T-helper 17 cell (primary cell): ENCODE measurements around the gene MRPL14. TPM values are rescaled to one million over a fixed set of nuclear protein-coding genes. Genes with fewer than 3 reads are reported as not detected.
"Not testable (repeated sequence)": the region's sequence is repeated elsewhere in the genome, so short reads cannot be mapped to it uniquely, and the experiment has no call there.

ENCODE experiments used
- ATAC-seq: fragments of 150-1000 bp; cut with Tn5 transposase; 2 replicates; pipeline ENCODE4 v1.10.0; 2021; ENCODE audit warnings: mild to moderate bottlenecking, moderate library complexity
- DNase-seq, 3 donors: peaks; one replicate each; pipeline versions ENCODE4 v3.0.0 to v3.0.0-alpha.2; 2020 to 2021
- H3K9me3 ChIP-seq: one replicate; pipeline ENCODE4 v1.7.0; 2013; ENCODE audit warnings: low read length, mild to moderate bottlenecking; ENCODE audit not compliant: control insufficient read depth, poor library complexity, severe bottlenecking
- H3K27ac Mint-ChIP-seq: one replicate; pipeline ENCODE4 v1.8.0; 2022; ENCODE audit warnings: mild to moderate bottlenecking, moderate library complexity, mixed read lengths
- H3K27me3 Mint-ChIP-seq: one replicate; pipeline ENCODE4 v1.8.0; 2022; ENCODE audit warnings: mixed read lengths
- H3K36me3 Mint-ChIP-seq: one replicate; pipeline ENCODE4 v1.8.0; 2022; ENCODE audit warnings: low read depth, mixed read lengths
- H3K4me1 Mint-ChIP-seq: one replicate; pipeline ENCODE4 v1.8.0; 2022; ENCODE audit warnings: mild to moderate bottlenecking, mixed read lengths
- H3K4me3 Mint-ChIP-seq: one replicate; pipeline ENCODE4 v1.8.0; 2022; ENCODE audit warnings: mild to moderate bottlenecking, moderate library complexity, mixed read lengths
- total RNA-seq, 4 donors: library from RNA in 2 of 4; stranded (reverse) in 2 of 4; gene quantifications; one replicate each; pipeline ENCODE4 v1.2.3 and lab custom pipeline; 2022 to 2026

Gene MRPL14
- total RNA-seq, 2 donors from 2014 or later, result 13.2 to 13.7 TPM

DNA sequence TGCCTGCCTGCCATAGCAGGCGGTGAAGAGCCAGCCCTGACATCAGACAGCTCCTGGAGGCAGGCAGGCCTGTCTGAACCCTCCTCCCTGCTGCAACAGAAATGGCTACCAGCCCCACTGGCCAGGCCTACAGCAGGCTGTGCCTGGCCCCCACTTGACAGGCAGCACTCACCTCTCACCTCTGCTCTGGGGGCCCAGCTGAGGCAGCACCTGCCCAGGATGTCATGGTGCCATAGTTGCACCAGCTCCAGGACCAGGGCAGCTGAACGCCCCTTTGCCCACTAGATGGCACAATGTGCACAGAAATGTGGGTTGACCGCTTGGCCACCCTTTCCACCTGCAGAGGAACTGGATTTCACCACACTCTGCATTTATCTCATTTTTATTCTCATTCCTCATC is 30.6 kb downstream of the MRPL14 start:
- H3K27ac Mint-ChIP-seq, result peak overlapping the region; percentile 80

DNA sequence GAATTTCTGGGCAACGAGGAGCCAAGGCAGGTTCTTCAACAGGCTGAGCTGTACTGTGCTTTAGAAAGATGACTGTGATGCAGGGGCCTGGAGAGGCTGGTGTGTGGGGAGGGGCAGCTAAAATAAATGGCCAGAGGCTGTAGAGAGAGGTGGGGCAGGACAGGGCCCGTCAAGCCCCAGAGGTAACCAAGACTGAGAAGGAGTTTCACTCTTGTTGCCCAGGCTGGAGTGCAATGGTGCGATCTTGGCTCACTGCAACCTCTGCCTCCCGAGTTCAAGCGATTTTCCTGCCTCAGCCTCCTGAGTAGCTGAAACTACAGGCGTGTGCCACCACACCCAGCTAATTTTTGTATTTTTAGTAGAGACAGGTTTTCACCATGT is 32.0 kb downstream of the MRPL14 start:
- H3K4me1 Mint-ChIP-seq, result peaks cover 14% of the 10 kb centered on the region
- H3K27me3 Mint-ChIP-seq, H3K36me3 Mint-ChIP-seq, ATAC-seq, H3K27ac Mint-ChIP-seq, DNase-seq, H3K4me3 Mint-ChIP-seq, H3K9me3 ChIP-seq: not testable (repeated sequence)

More for the DNA sequence above, 30.6 kb downstream of the MRPL14 start:
- peaks cover 19% of the 10 kb centered on the region for H3K4me1 Mint-ChIP-seq
- H3K27me3 Mint-ChIP-seq, result no peaks in the 10 kb centered on the region
- H3K9me3 ChIP-seq, result no peaks in the 10 kb centered on the region
- ATAC-seq (peak; percentile 95), DNase-seq (peak; percentile 51 to 72 (median 55))
- peak overlapping the region; percentile 36 for H3K4me3 Mint-ChIP-seq
- H3K36me3 Mint-ChIP-seq, result peaks cover 7% of the 10 kb centered on the region

DNA sequence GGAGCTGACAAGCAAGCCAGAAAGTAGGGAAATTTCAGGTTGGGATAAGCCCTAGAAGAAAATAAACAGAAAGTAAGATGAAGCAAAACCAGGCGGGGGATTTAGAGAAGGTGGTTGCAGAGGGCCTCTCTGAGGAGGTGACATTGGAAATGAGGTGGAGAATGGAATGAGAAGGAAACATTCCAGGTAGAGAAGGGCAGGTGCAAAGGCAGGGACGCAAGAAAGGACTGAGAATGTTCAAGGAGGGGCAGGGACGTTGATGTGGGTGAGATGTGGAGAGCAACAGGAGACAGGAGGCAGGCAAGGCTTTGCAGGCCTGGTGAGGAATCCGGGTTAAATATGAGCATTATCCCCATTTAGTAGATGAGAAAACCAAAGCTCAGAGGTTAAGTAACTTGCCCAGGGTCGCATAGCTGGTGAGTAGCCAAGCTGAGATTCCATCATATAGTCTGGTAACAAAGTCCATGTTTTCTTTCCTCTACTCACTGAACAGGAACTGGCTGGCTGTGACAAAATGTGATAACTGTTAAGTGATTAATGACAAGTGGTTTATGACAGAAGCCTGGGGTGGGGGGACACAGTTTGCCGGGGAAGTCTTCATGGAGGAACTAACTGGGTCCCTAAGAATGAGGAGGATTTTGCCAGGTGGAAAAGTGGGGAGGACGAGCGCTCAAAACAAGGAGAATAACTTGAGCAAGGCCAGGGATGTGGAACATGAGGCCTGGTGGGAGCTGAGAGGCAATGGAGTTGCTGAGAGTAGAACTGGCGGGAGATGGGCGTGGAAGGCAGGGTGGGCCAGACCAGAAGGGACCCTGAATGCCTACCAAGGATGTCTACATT is 32.6 kb downstream of the MRPL14 start:
- ATAC-seq (no peak), DNase-seq (no peak)
- H3K9me3 ChIP-seq, result no peaks in the 10 kb centered on the region
- peaks cover 4% of the 10 kb centered on the region for H3K36me3 Mint-ChIP-seq
- no peak overlapping the region for H3K4me3 Mint-ChIP-seq
- H3K27me3 Mint-ChIP-seq, result no peaks in the 10 kb centered on the region
- peaks cover 12% of the 10 kb centered on the region for H3K4me1 Mint-ChIP-seq
- H3K27ac Mint-ChIP-seq, result no peak overlapping the region

DNA sequence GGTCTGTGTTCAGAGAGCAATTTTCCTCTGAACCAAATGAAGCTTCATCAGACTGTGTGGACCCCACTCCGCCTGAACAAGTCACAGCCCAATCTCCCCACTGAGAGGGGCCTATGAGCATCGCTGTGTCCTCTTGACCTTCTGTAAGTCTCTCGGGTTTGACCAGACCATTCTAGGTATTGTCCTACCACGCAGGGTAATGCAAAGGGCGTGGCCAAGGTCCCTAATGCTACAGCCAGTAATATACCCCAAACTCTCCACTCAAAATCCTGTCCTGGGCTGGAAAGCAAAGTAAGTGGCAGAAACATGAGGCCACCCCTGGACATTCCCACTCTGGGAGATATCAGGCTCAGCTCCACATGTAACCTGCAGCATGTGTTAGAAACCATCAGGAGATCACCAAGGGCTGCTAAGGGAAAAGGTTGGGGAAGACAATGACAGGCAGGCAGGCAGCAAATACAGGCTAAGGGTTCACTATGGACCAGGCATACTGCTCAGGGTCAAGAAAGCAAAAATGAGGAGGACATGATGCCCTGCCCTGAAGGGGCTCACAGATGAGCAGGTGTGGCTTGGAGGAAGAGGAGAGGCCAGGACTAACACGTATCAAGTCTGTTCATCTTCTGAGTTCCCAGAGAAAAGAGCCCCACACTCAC is 33.4 kb downstream of the MRPL14 start:
- Mint-ChIP-seq H3K27me3 (no peaks in the 10 kb centered on the region), H3K4me3 (no peak overlapping the region), H3K27ac (no peak overlapping the region), H3K4me1 (peaks cover 12% of the 10 kb centered on the region), H3K36me3 (peaks cover 4% of the 10 kb centered on the region)
- ATAC-seq (no peak), DNase-seq (no peak)
- H3K9me3 ChIP-seq, result no peaks in the 10 kb centered on the region

DNA sequence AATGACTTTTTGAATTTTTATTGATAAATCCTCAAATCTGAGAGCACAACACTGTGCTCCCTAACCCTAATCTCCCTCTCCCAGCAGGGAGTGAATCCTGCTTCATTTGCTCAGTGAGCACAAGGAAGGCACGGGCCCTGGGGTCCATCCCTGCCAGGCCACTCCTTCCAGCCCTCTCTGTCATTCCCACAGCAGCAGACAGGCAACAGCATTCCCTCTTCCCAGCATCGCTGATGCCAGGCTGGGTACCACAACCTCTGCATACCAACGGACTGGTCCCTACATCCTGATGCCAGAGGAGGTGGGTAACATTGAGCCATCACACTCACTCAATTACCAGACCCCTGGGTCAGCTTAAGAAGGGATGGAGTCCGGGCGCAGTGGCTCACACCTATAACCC is 34.2 kb downstream of the MRPL14 start:
- Mint-ChIP-seq H3K4me3 (no peak overlapping the region), H3K4me1 (peaks cover 12% of the 10 kb centered on the region), H3K27ac (peak overlapping the region; percentile 49), H3K36me3 (peaks cover 4% of the 10 kb centered on the region), H3K27me3 (no peaks in the 10 kb centered on the region)
- DNase-seq (no peak), ATAC-seq (no peak)
- no peaks in the 10 kb centered on the region for H3K9me3 ChIP-seq

DNA sequence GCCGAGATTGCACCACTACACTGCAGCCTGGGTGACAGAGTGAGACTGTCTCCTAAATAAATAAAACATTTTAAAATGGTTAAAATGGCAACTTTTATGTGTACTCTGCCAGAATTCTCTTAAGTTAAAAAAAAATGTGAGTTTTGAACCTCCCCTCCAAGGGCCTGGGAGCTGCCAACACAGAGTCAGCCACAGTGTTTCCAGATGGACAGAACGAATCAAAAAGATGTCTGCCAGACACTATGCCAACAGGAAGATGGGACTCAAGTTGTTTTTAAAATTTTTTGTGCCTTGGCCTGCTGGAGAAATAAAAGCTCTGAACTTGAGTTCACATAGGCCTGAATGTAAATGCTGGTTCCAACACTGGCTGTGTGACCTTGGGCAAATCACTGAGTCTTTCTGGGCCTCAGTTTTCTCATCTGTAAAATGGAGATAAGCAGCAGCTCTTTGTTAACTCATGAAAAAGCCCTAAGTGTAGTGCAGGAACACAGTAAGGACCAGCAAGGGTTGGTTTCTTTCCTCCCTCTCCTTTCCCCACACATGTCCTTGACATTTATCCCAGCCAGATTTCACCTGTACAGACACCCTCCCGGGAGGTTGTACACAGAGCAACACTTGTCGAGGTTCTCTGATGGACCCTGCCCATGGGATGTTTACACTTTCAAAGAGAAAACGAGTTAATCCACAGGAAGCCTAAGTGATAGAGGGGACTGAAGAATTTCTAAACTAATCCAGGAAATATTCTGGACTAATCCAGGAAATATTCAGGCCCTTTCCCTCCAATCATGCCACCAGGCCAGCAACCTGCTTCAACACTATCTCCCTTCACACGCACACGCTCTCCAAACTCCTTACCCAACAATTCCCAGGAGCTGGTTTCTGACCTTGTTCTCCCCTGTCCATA is 35.0 kb downstream of the MRPL14 start:
- H3K9me3 ChIP-seq, result no peaks in the 10 kb centered on the region
- ATAC-seq (no peak), DNase-seq (no peak)
- Mint-ChIP-seq H3K27me3 (no peaks in the 10 kb centered on the region), H3K4me1 (peaks cover 7% of the 10 kb centered on the region), H3K4me3 (no peak overlapping the region), H3K27ac (peak overlapping the region; percentile 49), H3K36me3 (peaks cover 4% of the 10 kb centered on the region)

DNA sequence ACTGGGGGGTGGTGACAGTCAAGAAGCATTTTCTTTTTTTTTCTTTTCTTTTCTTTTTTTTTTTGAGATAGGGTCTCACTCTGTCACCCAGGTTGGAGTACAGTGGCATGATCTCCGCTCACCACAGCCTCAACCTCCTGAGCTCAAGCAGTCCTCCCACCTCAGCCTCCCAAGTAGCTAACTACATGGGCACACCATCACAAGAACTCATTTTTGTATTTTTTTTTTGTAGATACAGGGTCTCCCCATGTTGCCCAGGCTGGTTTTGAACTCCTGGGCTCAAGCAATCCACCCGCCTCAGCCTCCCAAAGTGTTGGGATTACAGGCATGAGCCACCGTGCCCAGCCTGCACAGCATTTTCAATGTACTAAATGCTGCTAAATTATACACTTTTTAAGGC is 35.9 kb downstream of the MRPL14 start:
- H3K36me3 Mint-ChIP-seq, H3K9me3 ChIP-seq, H3K27me3 Mint-ChIP-seq, H3K4me3 Mint-ChIP-seq, ATAC-seq, DNase-seq, H3K4me1 Mint-ChIP-seq, H3K27ac Mint-ChIP-seq: not testable (repeated sequence)

DNA sequence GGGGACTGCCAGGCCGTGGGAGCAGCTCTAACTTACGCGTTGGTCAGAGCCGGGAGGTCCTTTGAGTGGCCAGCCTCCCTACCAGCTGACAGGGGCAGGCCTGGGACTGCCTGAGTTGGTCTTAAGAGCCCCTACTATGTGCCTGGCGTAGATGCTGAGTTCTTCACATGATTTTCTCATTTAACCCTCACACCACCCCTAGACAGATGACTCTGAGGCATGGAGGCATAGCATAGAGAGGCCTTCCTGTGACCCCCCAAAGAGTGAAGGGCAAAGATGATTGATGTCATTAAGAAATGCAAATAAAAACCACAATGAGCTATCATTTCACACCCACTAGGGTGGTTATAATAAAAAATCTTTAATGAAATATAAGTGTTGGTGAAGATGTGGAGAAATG is 36.8 kb downstream of the MRPL14 start:
- no peaks in the 10 kb centered on the region for H3K9me3 ChIP-seq
- peaks cover 4% of the 10 kb centered on the region for H3K36me3 Mint-ChIP-seq
- no peaks in the 10 kb centered on the region for H3K27me3 Mint-ChIP-seq
- no peak overlapping the region for H3K27ac Mint-ChIP-seq
- DNase-seq, result no peak
- ATAC-seq, result no peak
- peaks cover 2% of the 10 kb centered on the region for H3K4me1 Mint-ChIP-seq
- no peak overlapping the region for H3K4me3 Mint-ChIP-seq

DNA sequence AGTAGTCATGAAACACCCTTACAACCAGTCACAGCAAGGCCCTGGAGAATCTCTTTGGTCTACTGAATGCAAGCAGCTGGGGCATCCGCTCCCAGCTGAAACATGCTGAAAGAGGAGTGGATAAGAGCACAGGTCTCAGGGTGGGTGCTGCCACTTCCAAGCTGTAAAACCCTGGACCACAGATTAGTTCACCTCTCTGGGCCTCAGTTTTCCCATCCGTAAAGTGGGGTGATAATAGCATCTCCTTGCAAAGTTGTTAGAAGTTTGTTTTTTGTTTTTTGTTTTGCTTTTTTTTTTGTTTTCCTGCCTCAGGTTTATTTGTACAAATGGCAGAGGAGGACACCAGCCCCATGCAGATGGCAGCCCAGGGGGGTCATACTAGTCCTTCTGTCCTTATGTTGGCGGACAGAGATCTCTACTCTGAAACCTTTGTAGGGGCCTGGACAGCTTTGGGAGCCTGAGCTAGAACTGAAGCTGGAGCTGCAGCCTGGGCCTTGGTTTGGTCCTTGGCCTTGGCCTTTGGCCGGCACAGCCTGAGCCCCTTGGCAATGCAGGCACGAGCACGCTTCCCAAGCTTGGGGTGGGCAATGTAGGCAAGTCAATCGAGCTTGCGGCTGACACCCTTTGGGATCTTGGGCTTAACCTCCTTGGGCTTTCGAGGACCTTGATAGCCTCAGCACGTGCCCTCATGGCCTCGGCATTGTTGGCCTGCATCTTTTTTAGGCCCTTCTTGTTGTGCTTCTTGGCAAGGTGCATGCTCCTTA is 38.2 kb downstream of the MRPL14 start:
- Mint-ChIP-seq H3K4me1 (peaks cover 2% of the 10 kb centered on the region), H3K4me3 (no peak overlapping the region), H3K27me3 (no peaks in the 10 kb centered on the region), H3K27ac (no peak overlapping the region), H3K36me3 (no peaks in the 10 kb centered on the region)
- no peaks in the 10 kb centered on the region for H3K9me3 ChIP-seq
- DNase-seq (no peak), ATAC-seq (no peak)

DNA sequence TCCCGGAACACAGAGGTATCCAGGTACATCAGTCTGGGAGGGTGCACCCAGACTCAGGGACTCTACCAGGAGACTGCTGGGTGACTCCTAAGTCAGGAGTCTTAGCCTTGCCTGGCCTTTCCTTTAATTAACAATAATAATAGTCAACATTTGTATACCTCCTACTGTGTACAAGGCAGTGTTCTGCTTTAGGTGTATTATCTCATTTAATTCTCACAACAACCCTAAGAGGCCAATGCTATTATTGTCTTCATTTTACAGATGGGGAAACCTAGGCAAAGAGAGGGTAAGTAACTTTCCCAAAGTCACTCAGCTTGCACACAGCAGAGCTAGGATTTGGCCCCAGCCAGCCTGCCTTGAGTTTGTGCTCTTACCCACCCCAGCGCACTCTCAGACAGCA is 39.6 kb downstream of the MRPL14 start:
- Mint-ChIP-seq H3K4me1 (peaks cover 2% of the 10 kb centered on the region), H3K36me3 (no peaks in the 10 kb centered on the region), H3K4me3 (no peak overlapping the region), H3K27me3 (no peaks in the 10 kb centered on the region), H3K27ac (no peak overlapping the region)
- DNase-seq (no peak), ATAC-seq (no peak)
- H3K9me3 ChIP-seq, result no peaks in the 10 kb centered on the region

DNA sequence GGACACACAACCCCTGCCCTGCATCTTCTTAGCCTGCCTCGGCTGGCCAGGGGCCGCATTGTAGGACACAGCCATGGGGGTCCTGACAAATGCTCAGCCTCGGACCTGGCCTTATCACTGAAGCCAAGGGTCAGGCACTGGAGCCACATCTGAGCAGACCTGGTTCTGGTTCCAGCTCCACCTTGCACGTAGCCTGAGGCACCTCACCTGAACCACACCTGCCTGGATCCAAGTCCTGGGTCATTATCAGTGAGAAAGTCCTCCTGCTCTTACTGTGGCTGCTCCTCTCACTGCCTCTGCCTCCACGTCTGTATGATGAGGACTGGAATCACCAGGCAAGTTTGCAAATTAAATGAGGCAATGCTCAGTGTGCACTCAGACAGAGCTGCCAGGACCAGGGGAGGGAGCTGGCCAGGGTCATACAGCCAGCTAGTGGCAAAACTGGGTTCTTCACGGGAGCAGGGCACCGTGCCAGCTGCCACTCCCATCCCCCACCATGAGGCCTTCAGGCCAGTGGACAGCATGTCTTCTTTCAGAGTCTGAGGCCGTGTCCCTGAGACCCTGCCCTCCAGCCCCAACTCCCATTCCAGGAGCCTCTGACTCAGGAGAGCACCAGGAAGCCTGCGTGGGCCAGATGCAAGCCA is 40.2 kb downstream of the MRPL14 start:
- Mint-ChIP-seq H3K4me1 (peaks cover 2% of the 10 kb centered on the region), H3K27ac (no peak overlapping the region), H3K27me3 (no peaks in the 10 kb centered on the region), H3K4me3 (no peak overlapping the region), H3K36me3 (no peaks in the 10 kb centered on the region)
- no peaks in the 10 kb centered on the region for H3K9me3 ChIP-seq
- DNase-seq (no peak), ATAC-seq (no peak)

DNA sequence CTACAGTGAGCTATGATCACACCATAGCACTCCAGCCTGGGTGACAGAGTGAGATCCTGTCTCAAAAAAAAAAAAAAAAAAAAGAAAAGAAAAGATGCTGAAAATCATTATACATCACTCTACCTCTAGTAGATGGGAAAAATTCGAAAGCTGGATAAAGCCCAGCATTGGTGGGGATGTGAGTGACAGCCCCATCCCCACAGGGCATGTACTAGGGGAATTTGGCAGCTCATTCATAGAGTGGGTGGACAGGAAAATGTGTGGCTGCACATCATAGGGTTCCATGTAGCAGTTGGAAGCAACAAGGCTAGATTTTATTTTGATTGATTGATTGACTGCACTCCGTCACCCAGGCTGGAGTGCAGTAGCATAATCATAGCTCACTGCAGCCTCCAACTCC is 42.0 kb downstream of the MRPL14 start:
- no peak for ATAC-seq
- peak overlapping the region; percentile 41 for H3K27ac Mint-ChIP-seq
- no peaks in the 10 kb centered on the region for H3K9me3 ChIP-seq
- no peaks in the 10 kb centered on the region for H3K27me3 Mint-ChIP-seq
- DNase-seq, result no peak
- no peaks in the 10 kb centered on the region for H3K36me3 Mint-ChIP-seq
- peaks cover 2% of the 10 kb centered on the region for H3K4me1 Mint-ChIP-seq
- H3K4me3 Mint-ChIP-seq, result no peak overlapping the region
